Measurements from ENCODE around the gene GGACT.

The GGACT gene

GRCh38 chr13:100480676-100481075, 107.9 kb downstream of the GGACT start:
- H2BK120ac ChIP-seq (ENCODE audit: insufficient read depth, low read length, poor library complexity), result no peak overlapping the region
- H3K79me2 ChIP-seq (ENCODE audit: control insufficient read depth, insufficient read depth, low read length, poor library complexity), result no peaks in the 10 kb centered on the region
- no peak overlapping the region for H2BK12ac ChIP-seq (ENCODE audit: low read length)
- H3K36me3 ChIP-seq (ENCODE audit: control insufficient read depth in 1 of 2, insufficient read depth in 2 of 2, low read length in 2 of 2), result no peaks in the 10 kb centered on the region
- H4K91ac ChIP-seq (ENCODE audit: low read depth, low read length), result no peak overlapping the region
- H3K14ac ChIP-seq (ENCODE audit: low read length), result no peak overlapping the region
- H3K4me1 ChIP-seq (ENCODE audit: control insufficient read depth in 1 of 2, insufficient read depth in 2 of 2, low read length in 2 of 2), result peaks cover 5% of the 10 kb centered on the region in 2 experiments
- no CpG with 5 or more reads among the region's 9 CpGs for WGBS (ENCODE audit: extremely low coverage, insufficient coverage, insufficient read length)
- no peak for DNase-seq
- H2AFZ ChIP-seq (ENCODE audit: insufficient read depth, low read length, poor library complexity), result no peak overlapping the region
- H2AK5ac ChIP-seq (ENCODE audit: low read length), result no peak overlapping the region
- no peaks in the 10 kb centered on the region for H3K79me1 ChIP-seq (ENCODE audit: low read length)
- H3K23ac ChIP-seq (ENCODE audit: low read length), result no peak overlapping the region
- no peak overlapping the region for H3K18ac ChIP-seq (ENCODE audit: low read length)
- H3K27ac ChIP-seq (ENCODE audit: low read depth, low read length), result no peak overlapping the region
- H3K4me3 ChIP-seq (ENCODE audit: low read depth, low read length), result no peak overlapping the region
- H3K27me3 ChIP-seq (ENCODE audit: insufficient read depth, low read length), result no peaks in the 10 kb centered on the region
- H3K9ac ChIP-seq (ENCODE audit: low read length), result no peak overlapping the region
- H3K4me2 ChIP-seq (ENCODE audit: low read length), result no peak overlapping the region
- no peak overlapping the region for H4K8ac ChIP-seq (ENCODE audit: low read depth, low read length)
- no peaks in the 10 kb centered on the region for H3K9me3 ChIP-seq (ENCODE audit: insufficient read depth, low read depth, low read length)
- H3K4ac ChIP-seq (ENCODE audit: low read depth, low read length), result no peak overlapping the region
- no peak overlapping the region for H4K12ac ChIP-seq (ENCODE audit: low read depth, low read length)
- no peak overlapping the region for H2BK5ac ChIP-seq (ENCODE audit: low read depth, low read length, poor library complexity)

All from trophoblast cell (in vitro differentiated cells and primary cell).